CD4-positive, alpha-beta T cell (primary cell): ENCODE results near the gene PACRGL. TPM values are rescaled to one million over a fixed set of nuclear protein-coding genes. Genes with fewer than 3 reads are reported as not detected.

Experiments used
- ATAC-seq: fragments of 200-7000 bp; cut with Tn5 transposase; one replicate; pipeline ENCODE4 v1.10.0; 2022; ENCODE audit warnings: mild to moderate bottlenecking; ENCODE audit not compliant: poor library complexity
- CTCF ChIA-PET: fragments of 350-600 bp; sonication (Branson Sonifier 250); formaldehyde crosslinking; loops from one replicate; lab custom pipeline; 2021; ENCODE audit warnings: antibody characterized with exemption, inconsistent platforms; lab: Charles Lee
- POLR2A ChIA-PET: fragments of 350-600 bp; sonication (Branson Sonifier 250); formaldehyde crosslinking; loops from one replicate; lab custom pipeline; 2021; ENCODE audit warnings: antibody characterized with exemption, inconsistent platforms; lab: Charles Lee
- DNase-seq, 14 experiments: peaks; one replicate each; pipeline ENCODE4 v3.0.0-alpha.2; 2013 to 2020; ENCODE audit warnings: mixed read lengths in 2 of 14
- H3K27ac ChIP-seq, 2 donors: one replicate each; pipeline versions ENCODE4 v1.5.1 to v1.7.0; 2013; ENCODE audit warnings: low read length in 2 of 2, low read depth in 1 of 2, mild to moderate bottlenecking in 1 of 2
- H3K27me3 ChIP-seq, 2 experiments: 1 replicate in 1 of 2; 2 replicates in 1 of 2; pipeline versions ENCODE4 v1.6.1 to v1.7.0; 2013; ENCODE audit warnings: low read length in 2 of 2, control low read depth in 1 of 2, mild to moderate bottlenecking in 1 of 2, moderate library complexity in 1 of 2; ENCODE audit not compliant: insufficient read depth in 2 of 2, control insufficient read depth in 1 of 2
- H3K36me3 ChIP-seq: one replicate; pipeline ENCODE4 v1.6.1; 2013; ENCODE audit warnings: low read length, control low read depth; ENCODE audit not compliant: insufficient read depth
- H3K4me1 ChIP-seq: one replicate; pipeline ENCODE4 v1.6.1; 2013; ENCODE audit warnings: low read length, control low read depth; ENCODE audit not compliant: insufficient read depth
- H3K4me3 ChIP-seq: one replicate; pipeline ENCODE4 v1.5.1; 2013; ENCODE audit warnings: mild to moderate bottlenecking, low read length, moderate library complexity
- H3K9me3 ChIP-seq, 2 experiments: 1 replicate in 1 of 2; 2 replicates in 1 of 2; pipeline versions ENCODE4 v1.6.1 to v1.7.0; 2013; ENCODE audit warnings: low read length in 2 of 2, mild to moderate bottlenecking in 2 of 2, control low read depth in 1 of 2, moderate library complexity in 1 of 2; ENCODE audit not compliant: control insufficient read depth in 1 of 2, insufficient read depth in 1 of 2
- H3K27ac Mint-ChIP-seq: one replicate; pipeline ENCODE4 v1.8.0; 2020; ENCODE audit warnings: mixed read lengths
- H3K27me3 Mint-ChIP-seq: one replicate; pipeline ENCODE4 v1.8.0; 2021; ENCODE audit warnings: mixed read lengths
- H3K36me3 Mint-ChIP-seq: one replicate; pipeline ENCODE4 v1.8.0; 2021; ENCODE audit warnings: low read depth, mixed read lengths
- H3K4me1 Mint-ChIP-seq: one replicate; pipeline ENCODE4 v1.8.0; 2021; ENCODE audit warnings: low read depth, mixed read lengths
- H3K4me3 Mint-ChIP-seq: one replicate; pipeline ENCODE4 v1.8.0; 2020; ENCODE audit warnings: mild to moderate bottlenecking, mixed read lengths
- H3K9me3 Mint-ChIP-seq: one replicate; pipeline ENCODE4 v1.8.0; 2020; ENCODE audit warnings: mixed read lengths
- CTCF ChIP-seq: fragments of 200-600 bp; IDR thresholded peaks from one replicate; pipeline ENCODE4 v1.8.0; 2022; ENCODE audit warnings: antibody characterized with exemption, mild to moderate bottlenecking
- intact Hi-C, 2 experiments: fragments of 100-400 bp; cut with DNase I in 1 of 2; cut with micrococcal nuclease in 1 of 2; formaldehyde crosslinking; loops; one replicate each; pipeline versions ENCODE4 v1.15.1 to v1.9.0; 2023 to 2025; cut with DNase I, micrococcal nuclease
- total RNA-seq, 174 experiments: library from RNA in 2 of 174; stranded (reverse) in 2 of 174; gene quantifications; one replicate each; pipeline ENCODE4 v1.2.3 and lab custom pipeline; 2021 to 2026

The PACRGL gene
- total RNA-seq, 2 experiments from 2014 or later: 7.2 to 10.4 TPM

- no peak for ATAC-seq
- DNase-seq: no peak
- Histone ChIP-seq H3K27ac (no peak overlapping the region), H3K27me3 (no peaks in the 10 kb centered on the region), H3K4me3 (no peak overlapping the region), H3K36me3 (no peaks in the 10 kb centered on the region), H3K4me1 (no peaks in the 10 kb centered on the region), H3K9me3 (peaks cover 0 to 4% of the 10 kb centered on the region in 2 experiments)
- H3K27ac Mint-ChIP-seq: no peak overlapping the region
- no peak for TF ChIP-seq CTCF
- intact Hi-C loops: no loop called here
- ChIA-PET POLR2A (no interaction called here), CTCF (no interaction called here)
- no peaks in the 10 kb centered on the region for H3K27me3 Mint-ChIP-seq
- no peaks in the 10 kb centered on the region for H3K9me3 Mint-ChIP-seq
- H3K36me3 Mint-ChIP-seq: no peaks in the 10 kb centered on the region
- H3K4me1 Mint-ChIP-seq: no peaks in the 10 kb centered on the region
- H3K4me3 Mint-ChIP-seq: no peak overlapping the region
These were observed 87.8 kb downstream of the PACRGL start for GRCh38 chr4:20787940-20788665.
